RWPE2 (cell line): ENCODE results near the gene TNFRSF1A.

Experiments
- ATAC-seq: fragments of 200-7000 bp; cut with Tn5 transposase; 3 replicates; pipeline ENCODE4 v1.9.1; 2021; ENCODE audit warnings: low read depth
- DNase-seq: peaks from one replicate; pipeline ENCODE4 v3.0.0-alpha.2; 2020; ENCODE audit warnings: low spot score
- H3K27ac ChIP-seq: fragments of 450-650 bp; 2 replicates; pipeline ENCODE4 v1.5.1; 2017; ENCODE audit warnings: mild to moderate bottlenecking; ENCODE audit not compliant: poor library complexity, severe bottlenecking
- H3K27me3 ChIP-seq: fragments of 250-450 bp; sonication (Bioruptor Pico); 2 replicates; pipeline ENCODE4 v1.5.1; 2021; ENCODE audit warnings: mild to moderate bottlenecking, moderate library complexity; ENCODE audit not compliant: insufficient read depth, poor library complexity, severe bottlenecking
- H3K36me3 ChIP-seq: fragments of 250-450 bp; sonication (Bioruptor Pico); 2 replicates; pipeline ENCODE4 v1.5.1; 2020; ENCODE audit warnings: low read depth, mild to moderate bottlenecking, moderate library complexity
- H3K4me1 ChIP-seq: fragments of 250-450 bp; sonication (Bioruptor Pico); 2 replicates; pipeline ENCODE4 v1.5.1; 2021; ENCODE audit warnings: mild to moderate bottlenecking, moderate library complexity; ENCODE audit not compliant: insufficient read depth, poor library complexity, severe bottlenecking
- H3K4me3 ChIP-seq: fragments of 250-450 bp; sonication (Bioruptor Pico); 2 replicates; pipeline ENCODE4 v1.5.1; 2021; ENCODE audit warnings: mild to moderate bottlenecking, moderate library complexity; ENCODE audit not compliant: severe bottlenecking
- H3K9me3 ChIP-seq: fragments of 250-450 bp; sonication (Bioruptor Pico); 2 replicates; pipeline ENCODE4 v1.5.1; 2021; ENCODE audit warnings: mild to moderate bottlenecking, moderate library complexity; ENCODE audit not compliant: severe bottlenecking
- TF ChIP-seq, protein P1 (sequence below): fragments of 450-650 bp; IDR thresholded peaks from one replicate; pipeline ENCODE4 v1.5.1; 2017; ENCODE audit warnings: mild to moderate bottlenecking, moderate library complexity; ENCODE audit not compliant: poor library complexity, severe bottlenecking

TNFRSF1A gene

DNA sequence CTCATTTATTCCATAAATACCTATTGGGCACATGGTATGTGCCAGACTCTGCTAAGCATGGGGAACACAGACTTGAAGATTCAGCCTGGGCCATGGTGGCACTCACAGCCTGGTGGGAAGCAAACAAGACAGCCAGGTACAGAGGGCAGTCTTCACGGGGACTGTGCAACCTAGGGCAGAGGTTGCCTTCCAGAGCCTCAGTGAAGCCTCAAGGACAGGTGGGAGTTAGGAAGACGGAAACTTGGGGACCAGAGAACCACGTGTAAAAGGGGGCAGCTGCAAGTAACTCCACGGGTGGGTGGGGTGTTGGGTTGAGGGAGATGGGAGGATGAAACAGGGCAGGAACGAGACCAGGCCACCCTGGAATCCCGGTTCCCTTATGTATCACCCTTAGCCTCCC, 41.1 kb upstream of the TNFRSF1A start:
- Histone ChIP-seq H3K27ac (peak overlapping the region; percentile 91), H3K9me3 (no peaks in the 10 kb centered on the region), H3K27me3 (no peaks in the 10 kb centered on the region), H3K4me3 (no peak overlapping the region), H3K4me1 (peaks cover 23% of the 10 kb centered on the region), H3K36me3 (peaks cover 32% of the 10 kb centered on the region)
- ATAC-seq (no peak), DNase-seq (no peak)
- TF ChIP-seq, protein P1, sequence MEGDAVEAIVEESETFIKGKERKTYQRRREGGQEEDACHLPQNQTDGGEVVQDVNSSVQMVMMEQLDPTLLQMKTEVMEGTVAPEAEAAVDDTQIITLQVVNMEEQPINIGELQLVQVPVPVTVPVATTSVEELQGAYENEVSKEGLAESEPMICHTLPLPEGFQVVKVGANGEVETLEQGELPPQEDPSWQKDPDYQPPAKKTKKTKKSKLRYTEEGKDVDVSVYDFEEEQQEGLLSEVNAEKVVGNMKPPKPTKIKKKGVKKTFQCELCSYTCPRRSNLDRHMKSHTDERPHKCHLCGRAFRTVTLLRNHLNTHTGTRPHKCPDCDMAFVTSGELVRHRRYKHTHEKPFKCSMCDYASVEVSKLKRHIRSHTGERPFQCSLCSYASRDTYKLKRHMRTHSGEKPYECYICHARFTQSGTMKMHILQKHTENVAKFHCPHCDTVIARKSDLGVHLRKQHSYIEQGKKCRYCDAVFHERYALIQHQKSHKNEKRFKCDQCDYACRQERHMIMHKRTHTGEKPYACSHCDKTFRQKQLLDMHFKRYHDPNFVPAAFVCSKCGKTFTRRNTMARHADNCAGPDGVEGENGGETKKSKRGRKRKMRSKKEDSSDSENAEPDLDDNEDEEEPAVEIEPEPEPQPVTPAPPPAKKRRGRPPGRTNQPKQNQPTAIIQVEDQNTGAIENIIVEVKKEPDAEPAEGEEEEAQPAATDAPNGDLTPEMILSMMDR, result no peak

DNA sequence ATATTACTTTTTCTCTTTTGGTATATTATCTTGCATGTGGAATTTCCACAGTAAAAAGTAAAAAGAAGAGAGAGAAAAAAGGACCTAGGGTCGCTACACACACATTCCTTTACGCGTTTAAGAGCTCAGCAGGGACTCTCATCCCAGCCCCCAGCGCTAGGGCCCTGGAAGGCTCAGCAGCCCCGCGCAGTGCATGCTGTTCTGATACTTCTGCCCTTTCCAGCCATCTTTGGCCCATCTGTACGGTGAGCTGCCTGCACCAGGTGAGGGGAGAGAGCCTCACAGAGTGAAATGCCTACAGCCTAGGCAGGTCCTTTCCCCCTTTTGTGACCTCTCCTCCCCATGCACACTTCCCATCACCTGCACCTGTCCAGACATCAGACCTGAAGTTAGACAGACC, 40.5 kb upstream of the TNFRSF1A start:
- H3K9me3 ChIP-seq, result no peaks in the 10 kb centered on the region
- no peak overlapping the region for H3K27ac ChIP-seq
- H3K4me1 ChIP-seq, result peaks cover 29% of the 10 kb centered on the region
- DNase-seq, result no peak
- TF ChIP-seq, protein P1, result no peak
- peaks cover 26% of the 10 kb centered on the region for H3K36me3 ChIP-seq
- ATAC-seq, result no peak
- no peak overlapping the region for H3K4me3 ChIP-seq
- H3K27me3 ChIP-seq, result no peaks in the 10 kb centered on the region

DNA sequence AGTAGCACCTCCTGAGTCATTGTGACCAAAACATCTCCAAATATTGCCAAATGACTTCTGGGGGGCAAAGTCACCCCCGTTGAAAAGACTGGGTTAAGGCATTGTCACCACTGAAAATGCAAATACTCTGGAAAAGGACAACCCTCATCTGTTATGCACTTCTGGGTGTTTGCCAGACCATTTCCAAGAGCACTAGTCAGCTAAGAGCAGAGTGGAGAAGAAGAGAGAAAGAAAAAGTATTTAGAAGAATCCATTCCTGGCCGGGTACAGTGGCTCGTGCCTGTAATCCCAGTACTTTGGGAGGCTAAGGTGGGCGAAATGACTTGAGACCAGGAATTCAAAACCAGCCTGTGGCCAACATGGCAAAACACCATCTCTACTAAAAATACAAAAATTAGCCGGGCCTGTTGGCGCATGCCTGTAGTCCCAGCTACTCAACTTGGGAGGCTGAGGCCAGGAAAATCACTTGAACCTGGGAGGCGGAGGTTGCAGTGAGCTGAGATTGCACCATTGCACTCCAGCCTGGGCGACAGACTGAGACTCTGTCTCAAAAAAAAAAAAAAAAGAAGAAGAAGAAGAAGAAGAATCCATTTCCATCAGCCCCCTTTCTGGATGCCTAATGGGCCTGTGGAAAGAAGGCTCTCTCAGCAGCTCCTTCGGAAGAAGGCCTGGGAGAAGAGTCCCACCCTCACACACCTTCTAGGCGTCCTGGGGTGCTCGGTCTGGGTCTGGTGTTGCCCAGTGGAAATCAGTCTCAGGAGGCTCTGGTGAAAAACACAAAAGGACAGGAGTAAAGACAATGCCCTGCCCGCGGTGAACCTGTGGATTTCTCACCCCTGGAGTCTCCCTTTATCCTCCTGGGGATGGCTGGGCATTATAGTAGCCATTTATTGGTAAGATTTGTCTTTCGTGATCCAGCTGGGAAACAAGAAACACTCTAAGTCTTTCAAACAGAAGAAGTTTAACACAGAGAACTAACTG, 38.6 kb upstream of the TNFRSF1A start:
- no peaks in the 10 kb centered on the region for H3K9me3 ChIP-seq
- H3K4me1 ChIP-seq, result peaks cover 31% of the 10 kb centered on the region
- peaks cover 10% of the 10 kb centered on the region for H3K36me3 ChIP-seq
- H3K27ac ChIP-seq, result peak overlapping the region; percentile 7
- no peaks in the 10 kb centered on the region for H3K27me3 ChIP-seq
- DNase-seq (no peak), ATAC-seq (no peak)
- H3K4me3 ChIP-seq, result no peak overlapping the region
- TF ChIP-seq, protein P1, result no peak

DNA sequence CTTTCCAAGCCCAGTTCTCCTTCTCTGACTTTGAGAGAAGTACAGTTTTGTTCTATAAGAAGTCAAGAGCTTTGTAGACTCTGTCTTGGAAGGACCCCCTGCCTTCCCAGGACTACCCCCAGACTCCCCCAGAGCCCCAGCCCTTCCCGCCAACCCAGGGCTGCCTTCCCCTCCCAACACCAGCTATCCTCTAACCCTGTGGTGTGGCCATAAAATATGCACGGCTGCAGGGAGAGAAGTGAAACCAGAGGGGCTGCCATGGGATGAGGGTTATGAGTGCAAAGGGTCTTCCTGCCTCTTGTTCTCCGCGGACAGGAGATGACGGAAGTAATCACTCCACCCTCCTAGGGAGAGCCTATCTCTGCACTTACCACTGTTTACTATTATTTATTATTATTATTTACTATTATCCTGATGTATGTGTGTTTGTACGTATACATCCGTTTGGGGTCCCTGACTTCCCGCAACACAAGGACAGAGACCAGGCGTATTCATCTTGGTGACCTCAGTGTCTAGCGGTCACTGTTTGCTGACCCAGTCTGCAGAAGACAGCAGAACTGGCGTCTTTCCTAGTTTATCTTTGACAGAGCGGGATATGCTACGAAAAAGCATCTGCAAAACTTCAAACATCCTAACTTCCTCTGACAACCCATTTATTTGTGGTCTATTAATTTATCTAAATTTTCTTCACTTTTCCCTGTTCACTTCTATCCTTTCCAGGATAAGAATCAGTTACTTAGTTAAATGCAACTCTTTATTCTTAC, 37.0 kb upstream of the TNFRSF1A start:
- H3K4me3 ChIP-seq, result no peak overlapping the region
- DNase-seq (no peak), ATAC-seq (no peak)
- peaks cover 31% of the 10 kb centered on the region for H3K4me1 ChIP-seq
- TF ChIP-seq, protein P1, result no peak
- H3K27ac ChIP-seq, result peak overlapping the region; percentile 100
- no peaks in the 10 kb centered on the region for H3K9me3 ChIP-seq
- peaks cover 6% of the 10 kb centered on the region for H3K36me3 ChIP-seq
- H3K27me3 ChIP-seq, result no peaks in the 10 kb centered on the region
